Measurements from ENCODE around the gene C2.

The C2 gene

GRCh38 chr6:31927242-31927862 lies at the start of gene C2:
Gene C2, plus strand, starts transcription at chr6:31927717. Its CDS starts 36 bp downstream, at chr6:31927753.
- DNase-seq (ENCODE audit: low read depth) = no peak

DNA sequence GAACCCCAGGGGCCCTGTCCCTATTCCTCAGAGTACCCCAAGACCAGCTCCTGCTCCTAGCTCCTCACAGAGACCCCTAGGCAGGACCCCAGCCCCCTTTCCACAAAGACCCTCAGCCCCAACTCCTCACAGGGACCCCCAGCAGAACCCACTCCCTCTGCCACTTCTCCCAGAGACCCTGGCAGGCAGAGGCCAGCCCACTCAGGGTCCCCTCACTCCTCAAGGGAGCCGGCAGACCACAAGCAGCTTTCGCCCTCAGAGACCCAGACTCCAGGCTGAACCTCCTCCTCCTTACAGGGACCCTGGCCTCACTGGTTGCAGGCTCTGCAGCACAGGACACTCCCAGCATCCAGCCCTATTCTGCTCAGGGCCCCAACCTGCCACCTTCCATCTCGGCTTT lies 49.3 kb upstream of the C2 start:
- DNase-seq (ENCODE audit: low read depth) = no peak

- no peak for DNase-seq (ENCODE audit: low read depth)
Observed at GRCh38 chr6:31878726-31879125, 48.8 kb upstream of the C2 start, which contains the start of gene SLC44A4. Gene SLC44A4, minus strand, starts transcription at chr6:31878997. Its CDS starts 17 bp downstream, at chr6:31878980.

DNA sequence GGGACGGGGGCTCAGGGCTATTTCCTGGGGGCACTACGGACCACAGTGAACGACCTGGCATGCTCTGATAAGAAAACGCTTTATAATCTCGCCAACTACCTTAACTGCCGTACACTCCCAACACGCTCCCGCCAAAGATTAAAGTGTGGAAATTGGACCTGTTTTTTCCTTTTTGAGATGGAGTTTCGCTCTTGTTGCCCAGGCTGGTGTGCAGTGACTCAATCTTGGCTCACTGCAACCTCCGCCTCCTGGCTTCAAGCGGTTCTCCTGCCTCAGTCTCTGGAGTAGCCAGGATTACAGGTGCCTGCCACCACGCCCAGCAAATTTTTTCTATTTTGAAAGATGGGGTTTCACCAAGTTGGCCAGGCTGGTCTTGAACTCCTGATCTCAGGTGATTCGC lies 48.4 kb upstream of the C2 start:
- DNase-seq (ENCODE audit: low read depth) = no peak

- DNase-seq (ENCODE audit: low read depth) = no peak
Observed at GRCh38 chr6:31879901-31880300, 47.6 kb upstream of the C2 start.

GRCh38 chr6:31880616-31881015 lies 46.9 kb upstream of the C2 start:
- no peak for DNase-seq (ENCODE audit: low read depth)

GRCh38 chr6:31881136-31881859 lies 46.2 kb upstream of the C2 start:
- no peak for DNase-seq (ENCODE audit: low read depth)

DNA sequence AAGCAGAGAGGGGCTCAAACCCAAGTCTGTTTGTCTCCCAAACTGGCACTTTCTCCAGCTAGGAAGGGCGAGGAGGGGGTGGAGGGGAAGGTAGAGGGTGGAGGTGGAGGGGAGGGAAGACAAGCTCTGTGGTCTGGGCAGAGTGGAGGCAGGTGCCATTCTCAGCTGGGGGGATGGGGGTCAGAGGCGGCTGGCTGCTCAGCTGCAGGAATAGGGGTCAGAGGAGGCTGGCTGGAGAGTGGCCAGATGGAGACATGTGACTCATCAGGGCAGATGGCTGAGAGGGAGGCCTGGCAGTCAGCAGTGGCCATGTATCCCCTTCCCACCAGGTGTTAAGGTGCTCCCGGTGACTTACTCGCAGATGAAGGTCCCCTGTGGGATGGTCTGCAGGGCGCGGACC lies 45.2 kb upstream of the C2 start:
- no peak for DNase-seq (ENCODE audit: low read depth)

- DNase-seq (ENCODE audit: low read depth) = no peak
Observed at GRCh38 chr6:31883676-31884075, 43.8 kb upstream of the C2 start.

DNA sequence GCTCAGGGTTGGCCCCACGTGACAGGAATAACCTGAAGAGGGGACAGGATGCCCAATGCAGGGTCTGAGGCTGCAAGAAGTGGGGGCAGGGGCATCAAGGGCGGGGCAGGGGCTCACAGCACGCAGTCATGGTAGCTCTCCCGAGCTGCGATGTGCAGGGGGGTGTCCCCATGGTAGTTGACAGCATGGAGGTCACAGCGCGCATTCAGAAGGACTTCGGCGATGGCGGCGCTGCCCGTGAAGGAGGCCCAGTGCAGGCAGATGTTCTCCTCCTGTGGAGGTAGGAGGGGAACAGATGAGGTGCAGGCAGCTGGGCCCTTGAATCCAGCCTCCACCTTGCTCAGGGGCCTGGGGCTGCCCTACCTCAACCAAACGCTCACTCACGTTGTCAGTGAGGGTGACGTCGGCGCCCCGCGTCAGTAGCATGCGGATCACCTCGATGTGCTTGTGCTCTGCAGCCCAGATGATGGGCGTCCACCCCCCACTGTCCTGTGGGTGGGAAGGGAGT lies 42.9 kb upstream of the C2 start:
- DNase-seq (ENCODE audit: low read depth) = no peak

DNA sequence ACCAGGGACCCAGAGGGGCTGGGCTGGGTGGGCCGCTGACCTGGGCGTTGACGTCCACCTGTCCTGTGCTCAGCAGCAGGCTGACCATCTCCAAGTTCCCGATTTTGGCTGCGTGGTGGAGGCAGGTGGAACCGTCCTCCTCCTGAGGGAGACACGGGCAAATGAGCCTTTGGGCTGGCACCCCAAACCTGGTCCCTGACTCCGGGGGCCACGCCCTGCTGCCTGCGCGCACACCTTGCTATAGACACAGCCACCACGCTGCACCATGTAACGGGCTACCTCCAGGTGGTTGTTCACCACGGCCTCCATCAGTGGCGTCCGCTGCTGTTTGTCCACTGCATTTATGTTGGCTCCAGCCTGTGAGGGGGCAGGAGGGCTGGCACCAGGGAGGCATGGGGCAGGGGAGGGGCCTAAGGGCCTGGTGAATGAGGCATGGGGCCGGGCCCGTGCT lies 41.0 kb upstream of the C2 start:
- DNase-seq (ENCODE audit: low read depth) = no peak

DNA sequence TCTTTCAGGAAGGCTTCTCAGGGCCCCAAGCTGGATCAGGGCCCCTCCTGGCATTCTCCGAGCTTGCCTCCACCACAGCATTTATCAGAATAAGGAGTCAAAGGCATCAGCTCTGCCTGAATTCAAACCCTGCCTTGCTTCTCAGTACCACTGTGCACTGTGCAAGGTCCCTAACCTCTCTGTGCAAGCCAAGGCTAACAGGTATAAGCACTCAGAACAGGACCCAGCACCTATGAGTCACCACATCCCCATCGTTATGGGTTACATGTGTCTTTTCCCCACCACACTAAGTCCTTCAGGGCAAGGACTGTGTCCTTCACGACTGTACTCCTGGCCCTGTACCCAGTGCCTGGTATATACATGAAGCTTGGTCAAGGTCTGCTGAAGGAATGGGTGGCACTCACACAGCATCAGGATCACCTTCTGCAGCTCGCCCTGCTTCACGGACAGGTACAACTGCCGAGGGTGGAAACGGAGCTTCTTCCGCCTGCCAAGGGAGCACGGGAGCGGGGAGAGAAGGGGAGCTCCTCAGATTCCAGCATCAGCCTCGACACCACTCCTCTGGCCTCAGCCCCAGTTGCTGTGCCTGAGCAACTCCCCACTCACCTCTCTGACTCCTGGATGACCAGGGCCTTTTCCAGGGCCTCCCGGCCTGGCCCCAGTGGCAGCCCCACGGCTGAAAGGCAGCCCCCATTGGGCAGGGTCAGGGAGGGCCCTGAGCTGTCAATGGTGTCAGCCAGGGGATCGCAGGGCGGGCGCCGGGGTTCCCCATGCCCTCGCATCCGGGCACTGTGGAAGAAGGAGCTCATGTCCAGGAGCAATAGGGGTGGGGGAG lies 40.1 kb upstream of the C2 start:
- no peak for DNase-seq (ENCODE audit: low read depth)

- no peak for DNase-seq (ENCODE audit: low read depth)
Observed at GRCh38 chr6:31888276-31889258, 39.0 kb upstream of the C2 start.

- no peak for DNase-seq (ENCODE audit: low read depth)
Observed at GRCh38 chr6:31889331-31889972, 38.1 kb upstream of the C2 start.

- no peak for DNase-seq (ENCODE audit: low read depth)
Observed at GRCh38 chr6:31892821-31893220, 34.7 kb upstream of the C2 start.

DNA sequence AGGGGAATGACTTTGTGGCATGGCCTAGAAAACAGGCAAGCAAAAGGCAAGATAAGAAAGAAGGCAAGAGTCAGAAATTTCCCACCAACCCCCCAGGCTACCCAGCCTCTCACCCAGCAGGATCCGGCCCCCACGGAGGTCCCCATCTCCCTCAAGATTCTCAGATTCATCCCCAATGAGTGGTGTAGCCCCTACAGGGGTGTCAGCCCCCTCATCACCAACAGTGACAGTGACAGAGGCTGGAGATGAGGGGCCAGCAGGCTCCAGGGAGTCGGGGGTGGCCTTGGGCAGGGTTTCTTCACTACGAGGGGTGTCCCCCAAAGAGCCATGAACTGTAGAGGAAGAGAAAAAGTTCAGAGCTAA lies 31.0 kb upstream of the C2 start:
- DNase-seq (ENCODE audit: low read depth) = no peak

DNA sequence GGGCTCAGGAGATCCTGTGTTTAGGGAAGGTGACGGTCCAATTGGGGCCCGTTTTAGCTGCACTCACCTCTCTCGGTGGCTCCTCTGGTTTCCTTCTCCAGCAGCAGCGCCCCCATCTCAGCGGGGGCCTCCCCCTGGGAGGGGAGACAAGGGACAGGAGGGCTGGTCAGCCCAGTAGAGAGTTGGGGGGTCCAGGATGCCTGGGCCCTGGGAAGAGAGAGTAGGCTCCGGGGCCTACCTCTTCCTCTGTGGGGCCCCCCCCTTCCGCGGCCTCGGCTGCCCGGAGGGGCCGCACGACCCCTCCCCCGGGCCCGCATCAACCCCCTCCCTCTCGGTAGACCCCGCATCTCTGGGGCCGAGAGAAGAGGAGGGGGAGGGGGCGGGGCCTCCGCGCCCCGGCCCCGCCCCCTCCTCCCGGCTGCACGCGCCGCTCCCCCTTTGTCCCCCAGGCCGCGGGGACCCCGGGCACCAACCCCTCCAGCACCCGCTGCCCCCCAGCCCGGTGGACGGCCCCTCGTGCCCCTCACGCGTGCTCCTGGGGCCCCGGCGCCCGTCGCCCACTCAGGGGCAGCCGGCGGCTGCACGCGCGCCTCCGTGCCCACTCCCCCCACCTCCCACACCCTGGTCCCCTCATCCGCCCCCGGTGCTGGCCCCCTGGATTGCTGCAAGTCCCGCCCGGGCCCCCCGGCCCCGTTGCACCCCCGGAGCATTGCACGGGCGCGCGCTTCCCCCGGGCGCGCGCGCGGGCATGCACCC lies 30.5 kb upstream of the C2 start:
- no peak for DNase-seq (ENCODE audit: low read depth)

DNA sequence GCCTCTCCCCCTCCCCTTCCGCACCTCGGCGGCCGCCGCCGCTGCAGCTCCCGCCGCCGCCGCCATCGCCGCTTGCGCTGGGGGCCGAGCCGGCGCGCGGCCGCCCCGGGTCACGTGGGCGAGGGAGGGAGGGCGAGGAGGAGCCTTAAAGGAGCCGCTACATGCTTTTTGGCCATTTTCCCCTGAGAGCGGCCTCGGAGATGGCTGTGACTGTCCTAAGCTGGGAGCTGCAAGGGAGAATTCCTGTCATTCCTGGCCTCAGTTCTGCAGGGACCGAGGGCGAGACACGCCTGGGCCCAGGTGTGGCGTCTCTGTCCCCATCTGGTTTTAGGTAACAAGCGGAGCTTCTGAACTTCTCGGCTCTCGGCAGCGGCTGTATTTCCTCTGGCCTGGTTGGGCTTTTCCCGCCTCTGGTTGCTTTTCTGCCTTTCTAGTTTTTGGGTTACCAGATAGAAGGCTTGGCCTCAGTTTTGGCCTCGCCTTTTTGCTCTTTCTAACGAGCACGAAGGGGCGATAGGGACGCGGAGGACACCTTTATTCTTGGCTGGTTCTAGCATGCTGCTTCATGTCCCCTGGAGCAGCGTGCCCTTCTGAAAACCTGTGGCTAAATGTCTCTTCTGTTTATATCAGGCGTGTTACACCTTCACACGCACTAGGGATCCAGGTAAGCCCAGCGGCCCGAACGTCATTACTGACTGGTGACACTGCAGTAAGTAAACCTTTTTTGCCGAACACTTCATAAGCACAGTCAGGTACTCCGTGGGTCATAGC lies 29.7 kb upstream of the C2 start, which contains the start of gene EHMT2:
Gene EHMT2, minus strand, starts transcription at position 87 of the 771 bp plus-strand sequence. Its CDS starts 21 bp downstream, at position 66.
- peak; percentile 65 for DNase-seq (ENCODE audit: low read depth)

DNA sequence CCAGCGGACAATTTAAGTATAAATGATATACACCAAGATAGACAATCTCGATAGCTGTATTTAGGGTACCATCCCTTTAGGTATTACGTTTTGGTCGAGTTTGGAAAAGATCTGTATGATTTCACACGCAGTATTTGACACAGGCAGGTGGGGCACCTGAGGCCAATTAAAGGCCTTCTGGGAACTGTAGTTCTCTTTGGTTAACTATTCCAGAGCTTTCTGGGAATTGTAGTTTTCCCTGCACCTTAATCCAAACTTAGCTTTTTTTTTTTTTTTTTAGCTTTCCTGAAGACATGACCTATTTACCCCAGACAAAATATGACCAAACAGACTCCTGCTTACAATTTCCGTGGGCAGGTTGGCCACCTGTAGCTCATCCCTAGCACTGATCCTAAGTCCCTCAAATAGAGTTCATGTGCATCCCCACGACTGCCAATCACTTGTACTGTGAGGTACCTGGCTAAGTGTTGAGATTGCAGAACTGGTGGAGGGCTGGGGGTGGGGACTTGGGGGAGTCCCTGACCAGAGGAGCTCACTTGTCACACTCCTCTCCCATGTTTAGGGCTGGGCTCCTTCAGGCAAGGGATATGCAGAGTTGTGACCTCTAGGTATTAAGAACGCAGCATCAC lies 29.0 kb upstream of the C2 start:
- no peak for DNase-seq (ENCODE audit: low read depth)
